Glomerular endothelial cell (primary cell): ENCODE data around the gene TMEFF1. TPM values are rescaled to one million over a fixed set of nuclear protein-coding genes. Genes with fewer than 3 reads are reported as not detected.
"Not testable (repeated sequence)": the region's sequence is repeated elsewhere in the genome, so short reads cannot be mapped to it uniquely, and the experiment has no call there.

ENCODE experiments used
- DNase-seq: peaks from one replicate; pipeline ENCODE4 v3.0.0-alpha.2; 2011; ENCODE audit warnings: low read depth, low spot score; ENCODE audit errors: extremely low read depth
- total RNA-seq: library from RNA; depleted of rRNA; stranded (reverse); fragments of >200 nt; gene quantifications from 2 replicates; pipeline ENCODE4 v1.2.3, GENCODE V29; 2015

The TMEFF1 gene
- 30.0 and 35.1 TPM in 2 replicates for total RNA-seq

DNA sequence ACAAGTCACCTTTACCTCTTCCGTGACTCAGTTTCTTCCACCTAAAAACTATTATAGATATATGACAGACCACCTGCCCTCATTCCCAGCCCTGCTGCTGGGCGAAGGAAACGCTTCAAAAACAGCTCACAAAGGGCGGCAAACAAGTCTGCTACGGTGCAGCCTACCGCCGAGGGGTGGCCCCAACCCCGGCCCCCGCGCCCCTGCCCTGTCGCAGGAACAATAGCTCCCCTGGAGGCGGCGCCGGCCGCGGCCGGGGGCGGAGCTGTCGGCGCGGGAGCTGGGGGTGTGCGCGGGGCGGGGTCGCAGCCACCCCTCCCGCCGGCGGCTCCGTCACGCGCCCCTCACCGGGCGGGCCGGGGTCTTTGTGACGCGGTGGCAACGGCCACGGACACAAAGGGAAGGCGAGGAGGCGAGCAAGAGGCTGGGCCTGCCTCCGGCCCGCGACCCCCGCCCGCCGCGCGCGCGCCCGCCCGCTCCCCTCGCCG lies at the start of gene TMEFF1:
TMEFF1 (plus strand) TSS at position 362 of the 488 bp plus-strand sequence. CDS start 396 bp downstream, outside the sequence.
- DNase-seq: no peak

GRCh38 chr9:100425758-100426157 lies 47.2 kb upstream of the TMEFF1 start:
- no peak for DNase-seq

GRCh38 chr9:100426189-100426529 lies 46.8 kb upstream of the TMEFF1 start:
- DNase-seq: no peak

DNA sequence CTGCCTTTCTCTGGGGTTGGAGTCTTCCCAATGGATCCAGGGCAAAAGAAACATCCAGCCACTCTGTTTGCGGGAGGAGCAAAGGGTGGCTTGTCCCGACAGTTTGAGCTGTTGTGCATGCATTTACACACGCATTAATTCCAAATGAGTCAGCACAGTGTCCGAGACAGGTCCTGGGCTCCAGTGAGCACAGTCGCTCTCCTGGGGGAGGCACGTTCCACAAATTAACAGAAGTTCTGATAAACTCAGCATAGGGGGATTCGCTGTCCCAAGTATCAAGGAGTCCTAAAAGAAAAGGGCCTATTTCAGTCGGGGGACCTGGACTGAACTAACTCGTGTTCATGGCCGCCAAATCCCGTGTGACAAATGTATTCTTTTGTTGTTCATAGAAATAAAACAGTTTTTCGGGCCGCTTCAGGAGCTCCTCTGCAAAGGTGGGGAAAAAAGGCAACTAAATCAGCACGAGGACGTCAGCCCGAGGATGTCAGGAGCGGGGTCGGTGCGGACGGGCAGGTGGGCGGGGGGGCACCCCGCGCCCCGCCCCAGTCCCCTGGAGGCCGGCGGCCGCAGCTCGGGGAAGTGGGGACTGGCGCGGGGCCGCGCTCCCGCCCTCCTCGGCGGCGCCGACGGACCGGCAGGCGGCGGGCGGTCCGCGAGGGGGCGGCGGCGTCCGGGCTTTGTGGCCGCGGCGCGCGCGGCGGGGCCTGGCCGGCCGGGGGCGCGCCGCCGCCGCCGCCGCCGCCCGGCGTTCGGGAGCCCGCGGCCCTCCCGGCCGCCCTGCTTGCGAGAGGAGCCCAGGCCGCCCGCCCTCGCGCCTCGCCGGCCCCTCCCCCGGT lies 46.2 kb upstream of the TMEFF1 start, which contains the start of gene MSANTD3:
MSANTD3 (plus strand) TSS at position 614 of the 836 bp plus-strand sequence. CDS start 14,796 bp downstream, outside the sequence.
- DNase-seq: no peak

- no peak for DNase-seq
Observed at GRCh38 chr9:100427366-100428263, 45.3 kb upstream of the TMEFF1 start.

- peak; percentile 97 for DNase-seq
Observed at GRCh38 chr9:100428871-100429654, 43.9 kb upstream of the TMEFF1 start.

DNA sequence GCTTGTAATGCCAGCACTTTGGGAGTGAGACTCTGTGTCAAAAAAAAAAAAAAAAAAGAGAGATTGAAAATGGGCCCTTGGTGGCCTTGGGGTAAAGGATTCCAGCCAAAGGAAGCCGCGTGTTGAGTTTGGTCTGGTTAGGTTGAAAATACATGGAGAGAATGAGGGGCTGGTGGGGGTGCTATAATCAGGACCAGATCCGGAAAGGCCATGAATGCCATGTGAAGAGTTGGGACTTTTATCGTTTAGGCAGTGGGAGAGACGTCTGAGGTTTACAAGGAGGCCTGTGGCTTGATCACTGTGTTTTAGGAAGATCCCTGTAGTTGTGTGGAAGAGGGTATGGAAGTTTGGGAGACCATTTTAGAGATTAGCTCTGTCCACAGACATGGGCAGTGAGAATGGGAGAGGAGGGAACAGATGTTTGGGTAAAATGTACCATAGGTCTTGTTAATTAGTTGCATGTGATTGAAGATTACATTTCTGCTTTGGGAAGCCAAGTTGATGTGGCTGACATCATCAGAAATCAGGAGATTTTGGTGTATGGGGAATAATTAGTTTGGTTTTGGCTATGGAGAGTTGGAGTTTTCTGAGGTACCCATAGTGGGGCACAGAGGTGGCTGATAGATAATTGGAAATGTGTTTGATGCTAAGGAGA lies 42.5 kb upstream of the TMEFF1 start:
- no peak for DNase-seq

DNA sequence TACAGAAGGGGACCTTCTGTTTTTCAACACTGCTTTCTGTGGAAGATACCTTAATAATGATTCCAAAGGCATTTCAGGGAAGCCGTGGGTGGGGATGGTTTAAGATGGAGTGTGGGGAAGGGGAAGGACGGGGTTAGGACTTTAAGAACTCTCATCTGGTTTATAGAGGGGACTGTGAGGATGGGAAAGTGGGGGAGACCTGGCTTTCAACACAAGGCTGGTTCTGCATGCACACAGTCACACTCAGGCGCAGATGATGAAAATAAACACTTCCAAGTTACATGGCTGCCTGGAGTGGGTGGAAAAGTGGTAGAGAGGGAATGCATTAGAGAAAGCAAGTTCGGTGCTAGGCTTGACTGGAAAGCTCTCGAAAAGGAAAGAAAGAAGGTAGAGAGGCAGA lies 41.1 kb upstream of the TMEFF1 start:
- DNase-seq: no peak

- DNase-seq: no peak
Observed at GRCh38 chr9:100432736-100433135, 40.2 kb upstream of the TMEFF1 start.

GRCh38 chr9:100436571-100436970 lies 36.4 kb upstream of the TMEFF1 start:
- no peak for DNase-seq

DNA sequence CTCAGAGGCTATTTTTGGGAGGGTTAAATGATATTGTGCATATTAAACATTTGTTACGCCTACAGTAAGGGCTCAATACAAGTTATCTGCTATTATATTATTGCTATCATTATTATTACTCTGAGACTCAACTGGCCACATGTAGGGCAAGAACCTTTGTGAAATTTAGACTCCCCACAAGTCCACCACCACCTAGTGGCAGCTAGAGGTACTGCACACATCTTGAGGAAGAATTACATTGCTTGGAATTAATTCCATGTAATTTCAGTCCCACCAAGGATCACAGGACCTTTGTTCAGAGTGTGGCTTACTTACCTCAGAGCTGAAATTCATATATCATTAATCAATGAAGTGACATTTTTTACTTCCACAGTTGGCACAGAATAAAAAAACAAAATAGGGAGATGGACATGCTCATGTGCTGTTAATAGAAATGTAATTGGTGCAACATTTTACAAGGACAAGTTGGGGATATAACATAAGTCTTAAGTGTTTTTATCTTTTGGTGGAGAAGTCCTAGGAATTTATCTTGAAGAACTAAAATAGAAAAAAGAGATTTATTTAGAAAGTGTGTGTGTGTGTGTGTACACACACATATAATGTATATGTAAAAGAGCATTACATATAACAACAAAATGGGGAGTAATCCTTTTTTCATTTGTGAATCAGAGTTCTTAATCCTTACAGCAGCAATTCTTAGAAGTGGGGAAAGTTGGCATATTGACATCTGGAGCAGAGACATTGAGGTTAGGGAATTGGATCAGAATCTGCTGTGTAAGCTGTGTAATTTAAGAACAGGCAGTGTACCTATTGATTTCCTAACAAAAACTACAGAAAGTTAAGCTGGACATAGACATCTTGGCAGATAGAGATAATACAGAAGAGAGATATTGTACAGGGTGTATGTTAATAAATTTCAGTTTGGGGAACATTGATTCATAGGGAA lies 34.8 kb upstream of the TMEFF1 start:
- DNase-seq: peak; percentile 71

GRCh38 chr9:100440071-100440470 lies 32.9 kb upstream of the TMEFF1 start:
- no peak for DNase-seq

DNA sequence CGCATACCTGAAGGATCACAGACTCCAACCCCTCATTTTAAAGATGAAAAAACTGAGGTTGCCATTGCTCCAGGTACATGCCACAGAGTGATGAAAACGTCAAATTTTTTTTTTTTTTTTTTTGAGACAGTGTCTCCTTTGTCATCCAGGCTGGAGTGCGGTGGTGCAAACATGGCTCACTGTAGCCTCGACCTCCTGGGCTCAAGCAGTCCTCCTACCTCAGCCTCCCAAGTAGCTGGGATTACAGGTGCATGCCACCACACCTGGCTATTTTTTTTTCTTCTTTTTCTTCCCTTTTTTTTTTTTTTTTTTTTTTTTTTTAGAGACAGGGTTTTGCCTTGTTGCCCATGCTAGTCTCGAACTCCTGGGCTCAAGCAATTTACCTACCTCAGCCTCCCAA lies 32.5 kb upstream of the TMEFF1 start:
- not testable (repeated sequence) for DNase-seq

DNA sequence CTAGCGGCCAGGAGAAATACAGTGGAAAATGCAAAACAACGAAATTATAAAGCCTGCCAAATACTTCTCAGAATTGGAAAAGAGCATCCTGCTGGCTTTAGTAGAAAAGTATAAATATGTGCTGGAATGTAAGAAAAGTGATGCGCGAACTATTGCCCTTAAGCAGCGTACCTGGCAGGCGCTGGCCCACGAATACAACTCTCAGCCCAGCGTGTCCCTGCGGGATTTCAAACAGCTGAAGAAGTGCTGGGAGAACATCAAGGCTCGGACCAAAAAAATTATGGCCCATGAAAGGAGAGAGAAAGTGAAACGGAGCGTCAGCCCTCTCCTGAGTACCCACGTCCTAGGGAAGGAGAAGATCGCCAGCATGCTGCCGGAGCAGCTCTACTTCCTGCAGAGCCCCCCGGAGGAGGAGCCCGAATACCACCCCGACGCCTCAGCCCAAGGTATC lies 31.0 kb upstream of the TMEFF1 start:
- no peak for DNase-seq

GRCh38 chr9:100443781-100444768 lies 28.9 kb upstream of the TMEFF1 start:
- DNase-seq: no peak

DNA sequence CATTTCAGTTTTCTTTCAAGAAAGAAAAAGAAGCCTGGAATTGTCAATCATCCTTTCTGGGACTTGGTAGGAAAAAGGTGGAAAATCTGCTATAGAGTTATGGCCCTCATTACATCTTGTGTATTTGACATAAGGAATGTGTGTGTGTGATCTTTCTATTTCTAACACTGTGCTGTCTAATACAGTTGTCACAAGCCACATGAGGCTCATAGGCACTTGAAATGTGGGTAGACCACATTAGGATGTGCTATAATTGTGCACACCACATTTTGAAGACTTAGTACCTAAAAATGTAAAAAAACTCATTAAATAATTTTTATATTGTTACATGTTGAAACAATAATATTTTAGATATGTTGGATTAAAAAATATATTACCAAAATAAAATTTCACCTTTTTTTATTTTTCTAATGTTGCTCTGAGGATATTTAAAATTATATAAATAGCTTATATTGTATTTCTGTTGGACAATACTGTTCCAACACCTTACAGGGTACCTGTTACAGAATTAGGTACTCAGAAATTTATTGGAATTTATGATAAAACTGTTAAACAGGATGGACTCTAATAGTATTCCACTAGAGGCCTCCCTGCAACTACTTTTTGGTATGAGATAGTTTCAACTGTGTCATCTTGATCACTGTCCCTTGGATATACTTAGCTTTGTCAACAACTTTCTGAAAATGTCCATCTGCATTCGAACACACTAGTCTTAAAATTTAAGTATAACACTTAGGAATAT lies 27.6 kb upstream of the TMEFF1 start:
- no peak for DNase-seq
